OCI-LY1 (cell line): Measurements from ENCODE around the gene ALPK3.

ENCODE experiments used
- H2AFZ ChIP-seq: fragments of 200-600 bp; sonication (generic), shearing (Covaris generic); 2 replicates; pipeline ENCODE4 v1.6.0; 2014; ENCODE audit warnings: antibody characterized with exemption, mild to moderate bottlenecking, low read length
- H3F3A ChIP-seq: fragments of 200-600 bp; sonication (generic), shearing (Covaris generic); 2 replicates; pipeline ENCODE4 v1.6.0; 2014; ENCODE audit warnings: mild to moderate bottlenecking, antibody characterized with exemption, low read length, moderate library complexity; ENCODE audit not compliant: insufficient read depth
- H3K27ac ChIP-seq: fragments of 200-600 bp; sonication (generic); 2 replicates; pipeline ENCODE4 v1.5.1; 2014; ENCODE audit warnings: low read length, mixed run types, mild to moderate bottlenecking, low read depth; ENCODE audit not compliant: poor library complexity, severe bottlenecking
- H3K27me3 ChIP-seq: fragments of 200-600 bp; sonication (generic); 2 replicates; pipeline ENCODE4 v1.6.0; 2014; ENCODE audit warnings: antibody characterized with exemption, mild to moderate bottlenecking, low read length, moderate library complexity; ENCODE audit not compliant: insufficient read depth
- H3K36me3 ChIP-seq: fragments of 200-600 bp; sonication (generic); 2 replicates; pipeline ENCODE4 v1.6.1; 2014; ENCODE audit warnings: mild to moderate bottlenecking, antibody characterized with exemption, low read length, moderate library complexity, mixed read lengths; ENCODE audit not compliant: insufficient read depth
- H3K4me1 ChIP-seq: fragments of 200-600 bp; sonication (generic); 2 replicates; pipeline ENCODE4 v1.5.1; 2014; ENCODE audit warnings: mild to moderate bottlenecking, low read length, moderate library complexity; ENCODE audit not compliant: insufficient read depth, severe bottlenecking
- H3K4me2 ChIP-seq: fragments of 200-600 bp; sonication (generic), shearing (Covaris generic); 2 replicates; pipeline ENCODE4 v1.6.1; 2014; ENCODE audit warnings: low read length
- H3K4me3 ChIP-seq: fragments of 200-600 bp; sonication (generic); 2 replicates; pipeline ENCODE4 v1.5.1; 2014; ENCODE audit warnings: low read length, low read depth, mild to moderate bottlenecking, mixed read lengths; ENCODE audit not compliant: poor library complexity, severe bottlenecking
- H3K79me2 ChIP-seq: fragments of 200-600 bp; shearing (Covaris generic); 2 replicates; pipeline ENCODE4 v1.6.1; 2016; ENCODE audit warnings: mixed run types, low read length, mixed read lengths; ENCODE audit not compliant: insufficient read depth
- H3K9ac ChIP-seq: fragments of 200-600 bp; sonication (generic), shearing (Covaris generic); 2 replicates; pipeline ENCODE4 v1.6.1; 2014; ENCODE audit warnings: mild to moderate bottlenecking, low read length, mixed read lengths
- H3K9me2 ChIP-seq: fragments of 200-600 bp; sonication (generic), shearing (Covaris generic); 2 replicates; pipeline ENCODE4 v1.6.1; 2014; ENCODE audit warnings: low read depth, mild to moderate bottlenecking, low read length, mixed read lengths
- H3K9me3 ChIP-seq: fragments of 200-600 bp; shearing (Covaris generic); 2 replicates; pipeline ENCODE4 v1.6.1; 2014; ENCODE audit warnings: low read length, mixed read lengths
- H4K20me1 ChIP-seq: fragments of 200-600 bp; sonication (generic), shearing (Covaris generic); 2 replicates; pipeline ENCODE4 v1.6.0; 2016; ENCODE audit warnings: mild to moderate bottlenecking, low read length; ENCODE audit not compliant: insufficient read depth
- CTCF ChIP-seq: fragments of 200-600 bp; sonication (generic), shearing (Covaris generic); IDR thresholded peaks from 2 replicates; pipeline ENCODE4 v1.5.1; 2017; ENCODE audit warnings: mild to moderate bottlenecking, antibody characterized with exemption, low read length, moderate library complexity, mixed read lengths
- EZH2 ChIP-seq: fragments of 200-600 bp; sonication (generic), shearing (Covaris generic); IDR thresholded peaks from 2 replicates; pipeline ENCODE4 v1.8.0; 2017; ENCODE audit warnings: borderline replicate concordance, mixed run types, mild to moderate bottlenecking, antibody characterized with exemption, low read length, moderate library complexity, mixed read lengths

The ALPK3 gene

GRCh38 chr15:84891339-84891738 lies 74.2 kb downstream of the ALPK3 start:
- Histone ChIP-seq H3K4me1 (no peaks in the 10 kb centered on the region), H3K27ac (no peak overlapping the region), H3K36me3 (no peaks in the 10 kb centered on the region), H3K4me2 (no peak overlapping the region), H3K9ac (no peak overlapping the region), H2AFZ (no peak overlapping the region), H3K9me2 (no peaks in the 10 kb centered on the region), H4K20me1 (no peaks in the 10 kb centered on the region), H3K79me2 (no peaks in the 10 kb centered on the region), H3F3A (no peaks in the 10 kb centered on the region), H3K27me3 (no peaks in the 10 kb centered on the region), H3K9me3 (no peaks in the 10 kb centered on the region), H3K4me3 (no peak overlapping the region)
- TF ChIP-seq CTCF (no peak), EZH2 (no peak)

- TF ChIP-seq EZH2, result no peak
- TF ChIP-seq CTCF, result no peak
These were observed 75.7 kb downstream of the ALPK3 start for GRCh38 chr15:84892786-84893307.

GRCh38 chr15:84893607-84894006 lies 76.5 kb downstream of the ALPK3 start:
- Histone ChIP-seq H3K4me2 (no peak overlapping the region), H3K27ac (no peak overlapping the region), H3K27me3 (no peaks in the 10 kb centered on the region), H3K4me1 (no peaks in the 10 kb centered on the region), H3K79me2 (no peaks in the 10 kb centered on the region), H3K9me3 (no peaks in the 10 kb centered on the region), H2AFZ (no peak overlapping the region), H3K4me3 (no peak overlapping the region), H4K20me1 (no peaks in the 10 kb centered on the region), H3K9ac (no peak overlapping the region), H3F3A (no peaks in the 10 kb centered on the region), H3K36me3 (no peaks in the 10 kb centered on the region), H3K9me2 (no peaks in the 10 kb centered on the region)
- TF ChIP-seq EZH2, result no peak
- TF ChIP-seq CTCF, result no peak

More at GRCh38 chr15:84892786-84893307, 75.7 kb downstream of the ALPK3 start:
- no peaks in the 10 kb centered on the region for H3K27me3 ChIP-seq
- no peaks in the 10 kb centered on the region for H3K4me1 ChIP-seq
- H2AFZ ChIP-seq, result no peak overlapping the region
- no peaks in the 10 kb centered on the region for H3F3A ChIP-seq
- no peak overlapping the region for H3K4me3 ChIP-seq
- H3K4me2 ChIP-seq, result no peak overlapping the region
- H3K36me3 ChIP-seq, result no peaks in the 10 kb centered on the region
- no peaks in the 10 kb centered on the region for H3K79me2 ChIP-seq
- no peaks in the 10 kb centered on the region for H4K20me1 ChIP-seq
- no peak overlapping the region for H3K9ac ChIP-seq
- no peaks in the 10 kb centered on the region for H3K9me3 ChIP-seq
- H3K27ac ChIP-seq, result no peak overlapping the region
- H3K9me2 ChIP-seq, result no peaks in the 10 kb centered on the region
